NCI-H2029 treated with DMSO at 0.1 percent for 48 hours (cell line): ENCODE measurements around the gene STK38L.
A peak's percentile ranks its signal among the peaks of the same experiment; 100 is the strongest.

Experiments
- DNase-seq: peaks from one replicate; lab custom pipeline; 2025; lab: John Stamatoyannopoulos, UW

The STK38L gene

DNA sequence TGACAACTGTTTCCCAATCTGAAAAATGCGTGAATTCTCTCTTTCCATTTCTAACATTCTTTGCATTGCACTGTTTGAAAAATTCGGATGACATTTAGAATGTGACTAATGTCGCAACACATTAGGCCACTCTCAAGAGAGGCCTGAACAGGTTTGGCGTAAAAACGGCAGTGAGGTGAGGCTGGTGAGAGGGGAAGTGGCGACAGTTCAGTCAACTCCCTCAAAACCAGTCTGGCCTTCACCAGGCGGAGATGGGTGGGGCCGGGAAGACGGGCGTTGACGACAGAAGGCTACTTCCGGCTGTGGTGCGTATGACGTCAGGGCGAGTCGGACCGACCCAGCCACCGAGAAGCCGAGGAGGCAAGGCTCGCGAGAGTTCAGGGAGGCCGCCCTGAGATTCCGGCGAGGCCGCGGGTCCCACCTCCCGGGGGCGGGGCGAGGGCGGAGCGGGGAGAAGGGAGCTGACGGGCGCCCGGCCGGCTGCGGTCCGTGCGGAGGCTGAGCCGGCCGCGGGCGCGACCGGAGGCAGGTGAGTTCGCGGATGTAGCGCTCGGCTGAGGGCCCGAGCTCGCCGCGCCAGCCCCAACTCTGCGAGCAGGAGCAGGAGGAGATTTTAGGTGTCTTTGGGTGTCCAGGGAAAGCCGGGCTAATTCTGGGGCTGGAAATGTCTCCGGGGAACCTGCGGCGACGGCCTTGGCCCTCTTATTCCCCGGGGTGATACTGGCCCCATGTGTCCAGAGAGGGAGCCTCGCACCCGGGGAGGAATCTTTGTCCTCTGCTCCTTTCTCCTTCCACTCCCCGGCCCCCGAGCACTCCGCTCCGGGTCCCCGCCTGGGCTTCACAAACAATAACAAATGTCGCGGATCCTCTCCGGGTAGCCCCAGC is at the start of gene STK38L:
TSS of gene STK38L (plus strand) at position 483 of the 885 bp plus-strand sequence. CDS start 53,435 bp downstream, outside the sequence.
- DNase-seq, result peak; percentile 76

DNA sequence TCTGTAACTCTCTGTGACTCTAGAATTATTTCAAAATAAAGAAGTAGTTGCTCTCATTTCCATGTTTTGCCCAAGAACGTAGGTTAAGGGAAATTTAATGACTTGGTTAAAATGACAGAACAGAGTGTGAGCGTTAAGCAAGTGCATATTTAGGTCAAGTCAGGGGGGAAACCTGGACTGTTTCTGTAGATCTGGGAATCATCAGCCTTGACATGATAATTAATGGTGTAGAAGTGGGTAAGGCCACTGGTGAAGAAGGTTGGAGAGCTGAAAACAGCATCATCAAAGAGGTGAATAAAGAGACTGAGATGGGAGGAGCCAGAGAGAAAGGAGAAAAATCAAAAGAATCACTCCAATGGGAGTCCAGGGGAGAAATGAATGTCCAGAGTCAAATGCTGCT is 49.4 kb upstream of the STK38L start:
- DNase-seq, result no peak

DNA sequence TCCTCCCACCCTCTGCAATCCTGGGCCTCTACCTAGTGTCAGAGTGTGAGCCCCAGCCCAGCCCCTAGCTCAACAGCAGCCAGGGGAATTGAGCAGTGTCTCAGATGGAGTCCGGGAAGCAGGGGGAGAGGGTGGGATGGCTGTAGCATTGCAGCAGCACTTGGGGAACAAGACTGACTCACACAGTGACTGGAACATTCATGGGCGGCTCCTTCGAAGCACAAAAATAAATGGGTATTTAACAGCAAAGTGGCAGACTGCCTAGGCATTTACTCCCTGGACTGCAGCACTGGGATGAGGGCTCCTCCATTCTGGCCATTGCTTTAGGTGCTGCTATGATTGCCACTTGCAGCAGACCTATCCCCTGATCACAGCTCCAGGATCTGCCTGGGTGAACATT is 46.0 kb upstream of the STK38L start:
- no peak for DNase-seq

DNA sequence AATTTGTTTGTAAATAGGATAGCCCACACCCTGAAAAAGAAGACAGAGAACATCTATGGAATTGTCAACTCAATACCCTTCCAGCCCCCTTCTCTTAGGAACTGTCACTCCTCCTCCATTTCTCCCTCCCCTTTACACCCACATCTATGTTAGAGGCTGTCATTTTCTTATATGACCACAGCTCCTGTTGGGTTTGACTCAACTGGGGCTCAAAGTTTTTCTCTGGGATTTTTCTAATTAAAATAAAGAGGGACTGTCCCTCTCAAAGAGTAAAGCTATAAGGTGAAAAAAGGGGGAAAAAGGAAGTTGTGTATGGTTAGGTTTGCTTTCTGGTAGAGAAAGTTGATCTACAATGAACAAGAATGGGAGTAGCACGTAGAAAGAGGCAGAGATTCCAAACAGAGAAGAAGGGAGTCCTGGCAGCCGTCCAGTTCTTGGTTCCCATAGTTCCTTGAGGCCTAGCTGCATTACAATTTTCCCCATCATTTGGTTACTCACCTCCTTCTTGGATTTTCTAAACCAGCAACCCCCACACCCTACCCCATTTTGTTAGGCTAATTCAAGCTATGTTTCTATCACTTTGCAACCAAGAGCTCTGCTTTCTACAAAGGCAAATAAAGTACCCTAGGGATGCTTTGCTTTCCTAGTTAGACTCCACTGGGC is 44.3 kb upstream of the STK38L start:
- no peak for DNase-seq

DNA sequence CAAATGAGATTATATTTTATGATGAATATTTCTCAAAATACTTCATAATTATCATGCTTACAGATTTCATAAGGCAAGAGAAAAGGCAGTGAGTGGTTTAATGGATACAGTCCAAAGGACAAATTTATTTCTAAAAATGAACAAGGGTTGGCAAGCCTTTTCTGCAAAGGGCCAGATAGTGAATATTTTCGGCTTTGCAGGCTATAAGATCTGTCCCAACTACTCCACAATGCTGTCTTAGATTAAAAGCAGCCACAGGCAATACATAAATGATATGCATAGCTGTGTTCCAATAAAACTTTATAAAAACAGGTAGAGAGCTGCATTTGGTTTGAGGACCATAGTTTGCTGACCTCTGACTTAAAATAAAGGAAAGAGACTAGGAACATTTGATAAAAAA is 42.9 kb upstream of the STK38L start:
- no peak for DNase-seq

DNA sequence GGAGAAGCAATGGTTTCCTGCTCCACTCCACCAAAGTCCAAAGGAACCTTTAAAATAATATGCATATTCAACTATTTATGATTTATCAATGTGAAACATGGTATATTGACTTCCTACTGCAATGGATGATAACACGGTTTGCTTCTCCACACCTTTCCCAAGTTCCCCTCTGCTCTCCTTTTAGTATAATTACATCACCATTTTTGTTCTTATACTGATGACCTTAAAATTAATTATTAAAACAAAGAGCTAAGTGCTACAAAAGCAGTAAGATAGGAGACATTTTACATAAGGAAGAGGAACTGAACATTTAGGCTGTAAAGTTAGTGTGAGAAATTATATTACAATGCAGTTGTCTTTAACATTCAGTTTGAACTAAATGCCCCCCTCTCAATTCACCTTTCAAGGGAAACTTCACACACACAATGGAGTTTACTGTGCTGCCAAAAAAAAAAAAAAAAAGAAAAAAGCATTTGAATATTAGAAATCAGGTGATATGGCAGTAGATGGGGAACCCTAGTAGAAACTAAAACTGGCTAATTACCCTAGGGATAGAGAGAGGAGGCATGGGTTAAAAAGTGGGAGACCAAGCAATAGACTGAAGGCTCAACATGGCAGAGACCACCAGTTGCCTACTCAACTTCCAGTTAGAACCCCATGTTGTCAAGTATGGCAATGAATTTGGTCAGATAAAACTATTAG is 37.1 kb upstream of the STK38L start:
- DNase-seq, result no peak

DNA sequence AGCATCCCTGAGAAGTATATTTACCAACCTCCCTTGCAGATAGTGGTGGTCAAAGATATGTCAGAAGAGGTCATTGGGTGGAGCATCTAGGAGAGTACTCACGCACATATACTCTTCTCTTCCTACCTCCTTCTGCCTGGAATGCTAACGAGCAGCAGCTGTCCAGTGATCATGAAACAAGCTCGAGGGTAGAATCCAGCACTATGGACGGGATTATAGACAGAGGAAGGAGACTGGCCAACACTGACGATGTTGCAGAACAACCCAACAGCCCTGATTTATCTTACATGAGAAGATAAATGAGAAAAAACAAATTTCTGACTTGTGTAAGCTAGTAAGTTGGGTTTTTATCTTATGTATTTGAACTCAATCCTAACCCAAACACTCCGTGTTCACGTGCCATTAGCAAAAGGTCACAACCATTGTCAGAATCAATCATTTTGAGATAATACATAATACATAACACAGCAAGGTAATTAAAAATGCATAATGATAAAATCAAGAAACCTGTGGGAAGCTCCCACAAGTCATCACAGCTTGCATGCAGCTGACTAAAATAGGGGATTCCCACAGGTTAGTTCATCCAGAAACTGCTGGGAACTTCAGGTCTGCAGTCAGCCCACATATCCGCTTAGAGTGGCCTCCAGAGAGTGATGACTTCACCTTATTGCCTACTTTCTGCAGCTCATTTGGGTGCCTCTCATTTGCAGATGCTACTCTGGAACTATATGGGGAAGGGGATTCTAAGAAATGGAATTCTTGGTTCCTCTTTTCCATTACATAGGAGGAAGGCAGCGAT is 36.3 kb upstream of the STK38L start:
- DNase-seq, result no peak

DNA sequence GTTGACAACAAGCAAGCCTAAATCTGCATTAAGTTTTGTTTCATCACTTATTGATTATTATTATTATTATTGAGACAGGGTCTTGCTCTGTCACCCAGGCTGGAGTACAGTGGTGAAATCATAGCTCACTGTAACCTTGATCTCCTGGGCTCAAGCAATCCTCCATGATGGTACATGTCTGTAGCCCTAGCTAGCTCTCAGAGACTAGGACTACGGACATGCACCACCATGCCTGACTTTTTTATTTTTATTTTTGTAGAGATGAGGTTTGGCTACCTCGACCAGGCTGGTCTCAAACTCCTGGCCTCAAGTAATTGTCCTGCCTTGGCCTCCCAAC is 35.7 kb upstream of the STK38L start:
- DNase-seq, result no peak

DNA sequence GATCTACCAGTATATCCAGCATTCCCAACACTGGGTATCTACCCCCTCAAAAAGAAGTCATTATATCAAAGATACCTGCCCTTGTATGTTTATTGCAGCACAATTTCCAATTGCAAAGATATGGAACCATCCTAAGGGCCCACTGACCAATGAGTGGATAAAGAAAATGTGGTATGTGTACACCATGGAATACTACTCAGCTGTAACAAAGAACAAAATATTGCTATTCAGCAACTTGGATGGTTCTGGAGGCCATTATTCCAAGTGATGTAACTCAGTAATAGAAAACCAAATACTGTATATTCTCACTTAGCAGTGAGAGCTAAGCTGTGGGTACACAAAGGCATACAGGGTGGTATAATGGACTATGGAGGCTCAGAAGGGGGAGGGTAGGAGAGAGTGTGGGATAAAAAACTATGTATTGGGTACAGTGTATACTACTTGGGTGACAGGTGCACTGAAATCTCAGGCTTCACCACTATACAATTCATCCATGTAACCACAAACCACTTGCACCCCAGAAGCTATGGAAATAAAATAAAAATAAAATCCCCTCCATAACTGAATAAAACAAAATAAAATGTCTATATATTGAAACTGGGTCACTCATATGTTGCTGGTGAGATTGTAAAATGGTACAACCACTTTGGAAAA is 34.7 kb upstream of the STK38L start:
- no peak for DNase-seq

DNA sequence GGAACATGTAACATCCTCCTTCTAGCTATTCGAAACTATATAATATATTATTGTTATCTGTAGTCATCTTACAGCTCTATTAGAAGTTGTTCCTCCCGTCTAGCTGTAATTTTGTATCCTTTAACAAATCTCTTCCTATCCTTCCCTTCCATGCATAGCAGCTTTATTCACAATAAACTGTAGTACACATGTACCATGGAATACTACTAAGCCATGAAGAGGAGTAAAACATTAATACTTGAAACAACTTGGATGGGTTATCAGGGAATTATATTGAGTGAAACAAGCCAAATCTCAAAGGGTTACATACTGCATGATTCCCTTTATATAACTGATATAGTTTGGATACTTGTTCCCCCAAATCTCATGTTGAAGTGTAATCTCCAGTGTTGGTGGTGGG is 33.9 kb upstream of the STK38L start:
- DNase-seq, result no peak

DNA sequence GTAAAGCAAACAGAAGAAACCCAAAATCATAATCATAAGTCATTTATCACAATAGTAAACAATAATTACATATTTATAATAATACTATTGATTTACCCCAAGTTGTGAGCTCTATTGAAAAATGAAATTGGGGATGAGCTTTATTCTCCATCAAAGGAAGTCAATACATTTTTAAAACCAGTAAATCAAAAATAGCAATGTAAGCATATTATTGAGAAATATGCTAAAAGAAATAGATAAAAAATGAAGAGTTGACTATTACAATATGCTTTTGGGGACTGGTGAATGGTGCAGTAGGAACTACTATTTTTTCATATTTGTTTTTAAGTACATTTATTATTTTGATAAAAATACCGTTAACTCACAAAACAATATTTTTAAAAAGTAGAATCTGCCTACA is 31.2 kb upstream of the STK38L start:
- DNase-seq, result no peak

DNA sequence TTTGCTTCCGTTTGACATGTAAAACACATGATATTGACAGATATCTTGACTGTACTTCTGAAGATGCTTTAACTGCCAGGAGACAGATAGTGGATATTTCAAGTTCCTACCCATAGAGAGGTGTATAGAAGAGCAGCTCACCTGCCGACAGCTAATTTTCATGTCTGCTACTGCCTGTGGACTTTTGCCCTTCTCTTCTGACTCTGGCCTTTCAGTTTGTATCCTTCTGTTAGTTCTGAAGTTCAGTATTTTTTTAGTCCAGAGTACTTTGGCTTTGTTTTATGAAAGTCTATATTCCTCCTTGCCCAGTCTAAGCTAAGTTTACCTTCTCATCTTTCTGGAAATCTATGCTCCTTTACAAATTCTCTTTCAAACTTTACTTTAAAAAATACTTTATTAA is 30.8 kb upstream of the STK38L start:
- no peak for DNase-seq

DNA sequence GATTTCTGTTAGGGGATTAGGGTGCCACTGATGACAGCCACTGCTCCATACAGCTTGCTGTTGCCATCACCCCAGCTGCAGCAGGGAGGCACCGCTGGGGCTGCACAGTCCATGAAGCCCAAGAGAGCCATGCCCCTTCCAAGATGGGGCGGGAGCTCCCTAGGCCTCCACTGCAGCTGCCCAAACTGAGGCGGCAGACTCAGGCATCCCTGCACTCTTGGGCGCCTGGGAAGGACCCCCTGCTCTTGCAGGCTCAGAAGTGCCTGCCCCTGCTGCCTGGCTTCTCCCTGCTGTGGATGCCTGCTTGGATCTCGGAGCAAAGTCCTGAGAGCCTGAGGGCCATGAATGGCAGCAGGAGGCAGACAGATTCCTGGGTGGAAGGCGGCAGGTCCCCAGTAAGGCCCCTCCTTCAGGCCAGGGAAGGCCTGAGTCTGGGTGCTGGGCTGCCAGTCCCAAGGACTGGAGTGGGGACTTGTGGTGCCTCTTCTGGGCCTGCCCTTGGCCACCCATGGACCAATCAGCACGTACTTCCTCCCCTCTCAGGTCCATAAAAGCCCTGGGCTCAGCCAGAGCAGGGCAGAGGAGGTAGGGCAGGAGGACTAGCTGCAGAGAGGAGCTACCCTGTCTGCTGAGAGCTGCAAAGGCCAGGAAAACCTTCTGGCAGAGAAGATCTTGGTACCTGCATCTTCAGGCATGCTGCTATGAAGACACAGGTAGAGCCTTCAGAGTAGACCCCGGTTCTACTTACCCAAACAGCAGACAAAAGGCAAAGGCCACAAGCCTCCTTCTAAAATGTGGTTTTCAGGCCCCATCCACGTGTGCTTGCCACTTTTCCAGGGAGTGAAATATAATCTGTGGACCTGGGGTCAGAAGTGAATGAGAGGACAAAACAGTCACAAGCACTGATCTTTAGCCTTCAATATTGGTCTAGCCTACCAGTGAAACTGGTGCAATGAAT is 30.0 kb upstream of the STK38L start:
- DNase-seq, result no peak

DNA sequence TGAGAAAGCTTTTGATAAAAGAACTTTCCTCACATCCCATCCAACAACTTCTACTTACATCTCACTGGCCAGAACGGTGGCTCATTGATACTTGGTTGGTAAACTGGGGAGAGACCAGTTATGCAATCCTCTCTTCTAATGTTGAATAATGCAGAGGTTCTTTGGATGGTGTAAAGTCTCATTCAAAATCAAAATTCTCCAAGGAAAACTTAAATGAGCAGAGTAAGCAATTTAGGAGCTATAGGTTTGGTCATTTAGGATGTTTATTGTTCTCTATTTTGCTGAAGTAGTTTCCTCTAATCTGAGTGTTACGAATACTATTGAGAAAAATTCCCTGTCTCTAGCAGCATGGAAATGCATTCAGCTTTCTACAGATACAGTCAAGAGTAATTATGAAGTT is 26.5 kb upstream of the STK38L start:
- DNase-seq, result no peak

DNA sequence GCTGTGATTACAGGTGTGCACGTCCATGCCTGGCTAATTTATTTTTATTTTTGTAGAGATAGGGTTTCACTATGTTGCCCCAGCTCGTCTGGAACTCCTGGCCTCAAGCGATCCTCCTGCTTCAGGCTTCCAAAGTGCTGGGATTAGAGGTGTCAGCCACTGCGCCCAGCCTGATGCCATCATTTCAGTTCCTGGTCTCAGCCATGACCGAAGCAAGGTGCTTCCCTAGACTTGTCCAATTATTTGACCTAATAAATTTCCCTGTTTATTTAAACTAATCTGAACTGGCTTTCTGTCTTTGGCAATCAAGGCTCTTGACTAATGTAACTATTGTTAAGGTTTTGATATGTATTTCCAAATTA is 24.4 kb upstream of the STK38L start:
- DNase-seq, result no peak

DNA sequence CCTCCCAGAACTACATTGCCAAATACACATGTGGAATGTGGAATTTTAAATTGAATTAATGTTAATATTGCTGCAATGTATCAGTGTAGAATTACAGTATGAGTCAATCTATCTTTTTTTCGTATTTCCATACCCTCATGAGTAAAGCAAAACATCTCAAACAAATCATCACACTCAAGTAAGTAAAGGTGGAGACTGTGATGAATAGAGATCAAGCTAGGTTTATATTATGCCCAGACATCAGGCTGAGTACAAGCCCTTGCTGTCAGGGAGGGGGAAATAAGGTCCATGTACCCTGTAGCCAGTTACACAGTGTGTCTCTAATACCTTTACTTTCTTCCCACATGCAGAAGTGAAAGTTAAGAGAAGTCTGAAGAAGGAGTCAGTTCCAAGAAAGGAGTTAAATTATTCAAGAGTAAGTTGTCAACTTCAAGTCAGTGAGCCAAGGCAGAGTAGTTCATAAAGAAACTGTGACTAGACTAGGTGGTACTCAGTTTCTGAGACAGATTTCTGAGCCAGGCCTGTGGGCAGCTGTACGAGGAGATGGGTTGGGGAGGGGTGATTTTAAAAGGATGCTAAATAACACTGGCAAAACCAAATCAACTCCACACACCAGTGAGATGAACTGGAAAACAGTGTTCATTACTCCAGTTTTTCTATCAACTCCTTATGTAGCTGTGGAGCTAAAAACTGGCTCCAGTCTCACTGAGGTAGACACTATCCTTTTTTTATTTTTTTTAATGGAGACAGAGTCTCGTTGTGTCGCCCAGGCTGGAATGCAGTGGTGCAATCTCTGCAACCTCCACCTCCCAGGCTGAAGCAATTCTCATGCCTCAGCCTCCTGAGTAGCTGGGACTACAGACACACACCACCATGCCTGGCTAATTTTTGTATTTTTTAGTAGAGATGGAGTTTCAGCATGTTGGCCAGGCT is 23.8 kb upstream of the STK38L start:
- no peak for DNase-seq

DNA sequence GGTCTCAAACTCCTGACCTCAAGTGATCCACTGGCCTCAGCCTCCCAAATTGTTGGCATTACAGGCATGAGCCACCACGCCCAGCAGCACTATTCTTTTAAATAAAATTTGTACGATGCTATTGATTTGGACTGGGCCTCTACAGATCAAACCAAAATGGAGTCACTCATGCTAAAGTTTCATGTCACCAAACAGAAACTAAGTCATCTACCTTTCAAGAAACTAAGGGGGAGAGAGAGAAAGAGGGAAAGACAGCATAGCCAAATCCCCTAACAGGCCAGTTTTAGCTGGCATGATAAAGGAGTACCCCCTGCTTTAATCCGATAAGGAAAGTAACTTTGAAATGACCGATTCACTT is 23.1 kb upstream of the STK38L start:
- DNase-seq, result no peak

DNA sequence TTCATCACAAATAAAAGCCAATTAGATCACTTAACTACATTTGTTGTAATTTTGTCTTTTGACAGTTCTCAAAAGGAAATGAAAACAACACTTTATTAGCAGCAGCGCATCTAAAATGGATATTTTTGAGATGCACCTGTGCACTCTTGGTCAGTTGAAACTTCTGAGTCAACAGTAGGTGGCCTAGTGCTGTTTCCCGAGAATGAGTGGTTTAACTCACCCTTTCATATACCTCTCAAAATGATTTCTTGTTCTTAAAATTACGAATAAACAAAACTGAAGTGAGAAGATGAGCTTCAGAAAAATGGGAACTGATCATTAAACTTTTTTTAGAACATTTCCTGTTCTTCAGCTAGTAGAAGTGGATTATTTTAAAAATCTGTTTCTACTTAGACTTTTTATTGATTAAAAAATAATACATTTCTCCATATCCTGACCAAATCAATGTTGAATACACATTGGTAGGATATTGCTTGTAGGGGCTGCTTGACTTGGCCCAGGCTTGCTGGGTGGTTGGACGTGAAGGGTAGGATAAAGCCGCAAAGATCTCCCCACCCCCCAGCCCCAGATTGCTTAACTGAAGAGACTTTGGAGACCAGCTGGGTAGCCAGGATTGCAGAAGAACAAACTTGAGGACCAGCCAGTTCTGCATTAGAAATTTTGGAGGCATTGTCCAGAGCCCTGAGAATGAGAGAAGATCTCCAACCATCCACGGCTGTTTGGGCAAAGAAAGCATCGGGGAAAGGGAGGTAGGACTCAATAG is 22.3 kb upstream of the STK38L start:
- no peak for DNase-seq

DNA sequence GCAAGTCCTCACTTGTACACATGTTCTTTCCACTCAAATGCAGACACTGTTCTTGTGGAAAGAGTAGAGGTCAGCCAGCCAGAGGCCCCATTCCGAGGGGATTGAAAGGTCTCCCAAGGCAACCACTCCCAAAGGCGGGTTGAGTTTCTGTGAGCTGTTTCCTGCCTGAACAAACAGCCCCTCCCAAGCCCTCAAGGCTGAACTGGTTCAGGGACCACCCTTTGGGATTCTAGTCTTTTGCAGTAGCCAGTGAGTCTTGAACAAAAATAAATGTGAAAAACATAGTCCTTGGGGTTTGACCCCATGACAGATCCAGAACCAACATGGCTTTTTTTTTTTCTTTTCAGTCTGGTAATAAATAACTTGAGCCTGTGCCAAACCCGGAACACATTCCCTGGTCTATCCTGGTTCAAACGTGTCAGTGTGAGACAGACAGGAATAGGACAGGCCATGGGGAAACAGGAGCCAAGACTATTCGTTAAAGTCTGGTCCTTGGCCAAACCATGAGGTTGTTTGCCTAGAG is 17.6 kb upstream of the STK38L start:
- peak; percentile 27 for DNase-seq
